Activated CD4-positive, alpha-beta T cell treated with anti-CD3 and anti-CD28 coated beads, Interleukin-2, amount 10 ng/mL, durations not matched to agents 24 days and 14 days (primary cell): Measurements from ENCODE around the gene DMRT1. TPM values are rescaled to one million over a fixed set of nuclear protein-coding genes. Genes with fewer than 3 reads are reported as not detected.

Experiments
- DNase-seq: peaks from one replicate; pipeline ENCODE4 v3.0.0; 2022
- H3K27ac Mint-ChIP-seq: one replicate; pipeline ENCODE4 v1.8.0; 2022; ENCODE audit warnings: mild to moderate bottlenecking, mixed read lengths
- H3K27me3 Mint-ChIP-seq: one replicate; pipeline ENCODE4 v1.8.0; 2022; ENCODE audit warnings: mixed read lengths
- H3K36me3 Mint-ChIP-seq: one replicate; pipeline ENCODE4 v1.8.0; 2022; ENCODE audit warnings: low read depth, mild to moderate bottlenecking, mixed read lengths
- H3K4me1 Mint-ChIP-seq: one replicate; pipeline ENCODE4 v1.8.0; 2021; ENCODE audit warnings: mixed read lengths
- H3K4me3 Mint-ChIP-seq: one replicate; pipeline ENCODE4 v1.8.0; 2022; ENCODE audit warnings: mild to moderate bottlenecking, moderate library complexity, mixed read lengths
- H3K9me3 Mint-ChIP-seq: one replicate; pipeline ENCODE4 v1.8.0; 2021; ENCODE audit warnings: mixed read lengths
- intact Hi-C: fragments of 100-400 bp; cut with micrococcal nuclease; formaldehyde crosslinking; loops from one replicate; pipeline ENCODE4 v1.15.1; 2023
- total RNA-seq: library from RNA; stranded (reverse); gene quantifications from 2 replicates; pipeline ENCODE4 v1.2.3, GENCODE V29; 2022

DMRT1 gene
- total RNA-seq, 1 donor from 2014 or later = not detected

DNA sequence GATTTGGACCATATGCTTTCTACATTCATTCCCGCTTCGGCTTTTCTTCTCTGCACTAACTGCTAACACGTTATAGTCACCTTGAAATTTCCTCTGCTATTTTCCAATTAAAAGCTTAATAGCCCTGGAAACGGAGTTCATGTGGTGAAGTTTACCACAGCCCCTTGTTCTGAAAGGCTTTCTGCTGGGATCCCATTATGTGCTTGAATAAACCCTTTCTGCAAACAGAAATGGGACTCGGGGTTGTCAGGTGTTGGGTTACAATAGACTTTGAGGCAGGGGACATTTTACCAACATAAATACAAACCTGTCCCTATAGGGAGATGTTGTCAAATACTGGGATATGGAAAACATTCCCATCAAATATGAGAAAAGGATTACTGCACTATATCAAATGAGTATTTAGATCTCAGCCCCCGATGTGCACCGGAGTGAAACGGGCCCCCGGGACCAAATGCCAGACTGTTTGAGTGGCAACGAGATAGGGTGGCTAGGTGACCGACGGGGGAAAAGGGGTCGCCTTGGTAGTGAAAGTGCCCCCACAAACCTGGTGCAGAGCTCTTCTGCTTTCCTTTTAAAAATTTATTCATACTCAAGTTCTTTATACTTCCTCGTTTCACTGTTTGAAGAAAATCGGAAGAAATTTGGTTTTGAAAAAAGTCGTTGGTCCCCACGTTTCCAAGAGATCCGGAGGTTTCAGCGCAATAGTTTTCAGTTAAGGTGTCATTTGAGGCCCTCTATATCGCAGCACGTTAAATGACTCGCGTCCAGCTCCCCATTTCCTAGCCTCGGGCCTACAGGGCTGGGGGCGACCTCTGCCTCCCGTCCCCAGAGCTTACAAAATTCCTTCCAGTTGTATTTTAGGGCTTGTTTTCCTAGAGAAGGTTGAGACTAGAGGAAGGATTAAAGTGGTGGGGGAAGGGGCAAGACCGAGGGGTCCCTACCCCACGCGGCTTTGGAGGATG is 132.8 kb downstream of the DMRT1 start:
- DNase-seq = no peak
- Mint-ChIP-seq H3K4me1 (peaks cover 3% of the 10 kb centered on the region), H3K9me3 (peaks cover 8% of the 10 kb centered on the region), H3K36me3 (peaks cover 4% of the 10 kb centered on the region), H3K27ac (no peak overlapping the region), H3K4me3 (no peak overlapping the region), H3K27me3 (peaks cover 76% of the 10 kb centered on the region)
- intact Hi-C loops = loop anchor here (1.0 kb wide), 1 partner anchor 74 kb away; no protein-coding TSS in a partner anchor

DNA sequence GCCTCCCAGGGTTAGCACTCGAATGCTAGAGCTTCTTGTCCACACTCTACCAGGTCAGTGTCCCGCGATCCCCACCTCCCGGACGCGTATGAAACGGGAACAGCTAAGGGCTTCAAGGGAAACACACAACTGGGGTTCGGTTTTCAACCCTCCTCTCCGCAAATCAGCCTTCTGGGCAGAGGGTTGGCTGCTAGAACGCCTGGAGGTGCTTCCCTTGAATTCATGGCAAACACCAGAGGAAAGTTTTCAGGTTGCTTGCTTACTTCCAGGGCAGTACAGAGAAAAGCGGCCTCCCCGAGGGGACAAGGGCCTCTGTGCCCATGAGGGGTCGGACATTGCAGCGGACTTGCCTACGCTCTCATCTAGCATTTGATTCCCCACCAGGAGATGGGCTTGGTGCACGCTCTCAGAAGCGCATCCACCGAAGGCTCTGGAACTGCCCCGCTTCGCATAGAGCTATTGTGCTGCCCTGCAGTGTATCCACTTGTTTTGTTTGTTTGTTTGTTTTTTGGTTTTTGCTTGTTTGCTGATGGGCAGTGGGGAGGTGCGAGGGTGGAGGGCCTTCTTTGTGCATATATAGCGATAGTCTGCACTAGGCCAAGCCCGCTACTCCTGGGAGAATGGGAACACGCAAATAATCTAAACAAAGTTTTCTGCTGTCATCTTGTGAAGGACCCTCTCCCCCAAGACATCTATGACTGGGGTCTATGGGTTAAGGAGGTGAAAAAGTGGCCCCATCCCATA is 133.7 kb downstream of the DMRT1 start:
- DNase-seq = no peak
- peaks cover 10% of the 10 kb centered on the region for H3K9me3 Mint-ChIP-seq
- intact Hi-C loops = loop anchor here (1.0 kb wide), 1 partner anchor 73 kb away; no protein-coding TSS in a partner anchor
- H3K4me3 Mint-ChIP-seq = no peak overlapping the region
- peak overlapping the region; percentile 11 for H3K27ac Mint-ChIP-seq
- peaks cover 3% of the 10 kb centered on the region for H3K4me1 Mint-ChIP-seq
- H3K36me3 Mint-ChIP-seq = peaks cover 3% of the 10 kb centered on the region
- H3K27me3 Mint-ChIP-seq = peaks cover 79% of the 10 kb centered on the region

DNA sequence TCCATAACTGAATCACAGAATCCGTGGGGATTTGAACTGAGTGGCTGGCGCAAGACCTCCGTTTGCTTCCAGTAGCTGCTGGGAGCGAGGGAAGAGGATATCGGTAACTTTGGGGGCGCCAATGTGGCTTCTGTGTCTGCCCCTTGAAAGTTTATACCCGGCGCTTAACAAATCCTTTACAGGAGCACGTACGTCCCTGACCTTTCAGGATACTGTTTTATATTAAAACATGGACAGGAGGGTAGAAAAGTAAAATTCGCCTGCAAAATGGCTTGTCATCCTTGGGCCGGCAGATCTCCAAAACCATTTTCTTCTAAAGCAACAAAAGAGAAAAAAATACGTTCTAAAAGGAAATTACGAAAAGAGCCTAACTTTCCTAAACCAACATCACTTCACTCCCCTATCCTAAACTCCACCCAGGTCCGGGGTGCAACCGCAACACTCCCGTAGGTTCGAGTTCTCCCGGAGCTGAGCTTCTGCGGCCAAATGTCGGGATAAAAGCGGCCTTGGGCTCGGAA is 134.3 kb downstream of the DMRT1 start:
- H3K27ac Mint-ChIP-seq = peak overlapping the region; percentile 71
- intact Hi-C loops = no loop called here

DNA sequence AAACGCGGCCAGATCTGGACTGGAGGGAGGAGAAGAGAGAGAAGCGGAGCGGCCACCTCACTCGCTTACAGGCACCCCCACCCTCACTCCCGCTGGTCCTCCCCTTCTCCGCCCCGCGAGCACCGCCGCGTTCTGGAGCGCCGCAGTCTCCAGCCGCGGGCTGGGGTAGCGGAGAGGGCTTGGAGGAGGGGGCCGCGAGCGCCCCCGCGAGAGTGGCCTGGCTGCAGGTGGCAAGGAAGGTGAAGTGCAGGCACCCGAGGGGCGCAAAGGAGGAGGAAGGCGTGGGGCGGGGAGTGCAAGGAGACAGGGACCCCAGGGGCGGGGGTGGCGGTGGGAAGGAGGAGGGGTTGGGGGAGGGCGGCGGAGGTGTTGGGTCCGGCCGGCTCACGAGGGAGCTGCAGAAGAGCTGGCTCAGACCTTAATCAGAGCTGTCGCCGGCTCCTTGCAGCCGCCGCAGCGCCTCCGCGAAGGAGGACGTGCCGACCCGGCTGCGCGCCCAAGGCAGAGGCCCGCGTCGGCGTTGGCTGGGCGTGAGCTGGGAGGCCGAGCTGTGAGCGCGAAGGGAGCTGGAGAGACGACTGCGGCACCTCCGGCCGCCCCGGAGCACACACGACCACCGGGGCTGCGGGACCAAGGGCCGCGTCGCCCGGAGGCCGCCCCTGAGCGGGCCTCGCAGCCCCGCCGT is 134.9 kb downstream of the DMRT1 start, which contains the start of gene DMRT3:
Gene DMRT3, plus strand, starts transcription at position 398 of the 685 bp plus-strand sequence. CDS start 347 bp downstream, outside the sequence.
- H3K36me3 Mint-ChIP-seq = no peaks in the 10 kb centered on the region
- H3K27ac Mint-ChIP-seq = peak within 1 kb of the TSS; percentile 71
- H3K4me3 Mint-ChIP-seq = no peak within 1 kb of the TSS
- H3K9me3 Mint-ChIP-seq = peaks cover 6% of the 10 kb centered on the region
- peaks cover 82% of the 10 kb centered on the region for H3K27me3 Mint-ChIP-seq
- intact Hi-C loops = no loop called here
- peaks cover 3% of the 10 kb centered on the region for H3K4me1 Mint-ChIP-seq
- DNase-seq = no peak

More for the DNA sequence above, 134.3 kb downstream of the DMRT1 start:
- H3K9me3 Mint-ChIP-seq = peaks cover 6% of the 10 kb centered on the region
- H3K36me3 Mint-ChIP-seq = no peaks in the 10 kb centered on the region
- no peak overlapping the region for H3K4me3 Mint-ChIP-seq
- H3K4me1 Mint-ChIP-seq = peaks cover 3% of the 10 kb centered on the region
- peaks cover 80% of the 10 kb centered on the region for H3K27me3 Mint-ChIP-seq
- no peak for DNase-seq

DNA sequence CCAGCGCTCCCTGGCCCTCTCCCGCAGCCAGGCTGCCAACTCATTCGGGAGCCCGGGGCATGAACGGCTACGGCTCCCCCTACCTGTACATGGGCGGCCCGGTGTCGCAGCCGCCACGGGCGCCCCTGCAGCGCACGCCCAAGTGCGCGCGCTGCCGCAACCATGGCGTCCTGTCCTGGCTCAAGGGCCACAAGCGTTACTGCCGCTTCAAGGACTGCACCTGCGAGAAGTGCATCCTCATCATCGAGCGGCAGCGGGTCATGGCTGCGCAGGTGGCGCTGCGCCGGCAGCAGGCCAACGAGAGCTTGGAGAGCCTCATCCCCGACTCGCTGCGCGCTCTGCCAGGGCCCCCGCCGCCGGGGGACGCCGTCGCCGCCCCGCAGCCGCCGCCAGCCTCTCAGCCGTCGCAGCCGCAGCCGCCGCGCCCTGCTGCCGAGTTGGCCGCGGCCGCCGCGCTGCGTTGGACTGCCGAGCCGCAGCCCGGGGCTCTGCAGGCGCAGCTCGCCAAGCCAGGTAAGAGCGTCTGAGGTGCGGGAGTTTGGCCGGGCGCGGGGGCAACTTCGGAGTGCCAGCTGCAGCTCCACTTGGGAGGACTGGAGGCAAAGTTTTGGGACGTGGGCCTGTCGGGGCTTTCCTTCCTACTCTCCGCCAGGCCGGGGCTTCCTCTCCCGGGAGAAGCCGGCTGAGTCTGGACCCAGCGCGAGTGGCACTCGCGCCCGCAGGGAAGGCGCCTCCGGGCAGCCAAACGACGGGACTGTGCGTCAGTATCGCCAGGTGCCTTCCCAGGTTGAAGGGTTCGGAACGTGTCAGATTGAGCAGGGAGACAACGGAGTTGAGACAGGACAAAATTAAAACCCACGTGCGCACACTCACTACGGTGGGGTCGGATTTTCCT is 135.7 kb downstream of the DMRT1 start:
- H3K27me3 Mint-ChIP-seq = peaks cover 88% of the 10 kb centered on the region
- no peak overlapping the region for H3K27ac Mint-ChIP-seq
- intact Hi-C loops = no loop called here
- no peak overlapping the region for H3K4me3 Mint-ChIP-seq
- H3K9me3 Mint-ChIP-seq = peaks cover 6% of the 10 kb centered on the region
- DNase-seq = no peak
- H3K36me3 Mint-ChIP-seq = no peaks in the 10 kb centered on the region
- H3K4me1 Mint-ChIP-seq = peaks cover 3% of the 10 kb centered on the region

DNA sequence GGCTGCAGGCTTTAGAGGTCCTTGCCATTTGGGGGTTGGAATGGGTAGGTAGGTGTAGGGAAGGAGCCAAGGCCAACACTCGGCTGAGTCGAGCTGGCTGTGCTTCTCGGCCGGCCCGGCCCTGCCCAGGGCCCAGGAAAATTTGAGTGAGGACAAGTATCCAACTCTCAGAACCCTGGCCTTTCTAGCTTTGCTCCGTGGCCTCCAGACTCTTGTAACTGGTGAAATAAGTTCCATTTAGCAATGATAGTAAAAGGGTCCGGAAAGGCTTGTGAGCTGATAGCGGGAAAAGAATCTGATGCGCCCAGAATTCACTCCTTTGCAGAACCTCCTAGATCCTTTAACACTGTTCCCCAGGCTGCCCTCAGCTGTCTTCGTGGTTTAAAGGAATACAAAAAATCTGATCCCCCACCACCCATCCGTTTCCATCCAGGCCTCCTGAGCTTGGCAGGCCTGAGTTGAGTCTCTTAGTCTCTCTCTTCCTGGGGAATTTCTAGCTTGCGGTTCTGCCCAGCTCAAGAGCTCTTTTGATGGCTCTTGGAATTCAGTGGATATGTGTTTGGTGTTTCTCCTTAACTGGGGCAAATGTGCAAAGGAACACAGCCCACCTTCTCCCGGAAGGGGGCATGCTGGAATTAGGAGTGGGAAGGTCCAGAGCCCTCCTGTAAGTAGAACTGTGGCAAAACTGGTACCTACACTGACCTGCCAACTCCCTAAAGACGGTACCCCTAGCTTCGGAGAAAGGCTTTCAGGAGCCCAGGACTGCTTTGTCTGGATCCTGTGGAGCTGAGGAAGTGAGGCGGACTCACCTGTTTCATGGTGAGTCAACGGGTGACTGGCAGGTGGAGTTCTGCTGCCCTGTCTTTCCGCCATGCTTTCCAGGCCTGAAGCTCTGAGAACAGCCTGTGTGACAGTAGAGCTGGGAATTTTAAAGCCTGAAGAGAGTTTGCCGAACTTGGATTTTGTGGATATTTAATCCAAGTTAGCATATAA is 136.6 kb downstream of the DMRT1 start:
- Mint-ChIP-seq H3K4me3 (no peak overlapping the region), H3K36me3 (no peaks in the 10 kb centered on the region), H3K27me3 (peaks cover 89% of the 10 kb centered on the region), H3K27ac (peak overlapping the region; percentile 72), H3K4me1 (peaks cover 2% of the 10 kb centered on the region), H3K9me3 (peaks cover 6% of the 10 kb centered on the region)
- intact Hi-C loops = no loop called here
- DNase-seq = no peak

DNA sequence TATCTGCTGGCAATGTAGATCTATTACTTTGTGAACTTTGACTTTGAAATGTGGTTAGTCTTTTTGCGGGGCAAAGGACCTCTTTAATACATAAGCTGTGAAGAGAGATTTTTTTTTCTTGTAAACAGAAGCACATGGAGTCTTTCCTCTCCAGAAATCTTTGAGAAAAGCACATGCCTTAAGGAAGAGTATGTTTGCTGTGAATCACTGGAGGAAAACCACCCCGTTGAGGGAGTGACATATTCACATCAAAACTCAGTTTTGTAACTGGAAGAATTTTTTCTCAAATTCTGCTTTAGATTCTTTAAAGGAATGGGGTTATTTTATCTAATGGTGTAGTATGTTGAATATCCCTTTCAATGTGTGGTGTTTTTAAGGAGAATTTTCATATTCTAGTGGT is 138.5 kb downstream of the DMRT1 start:
- intact Hi-C loops = no loop called here
- Mint-ChIP-seq H3K27me3 (peaks cover 81% of the 10 kb centered on the region), H3K4me1 (no peaks in the 10 kb centered on the region), H3K36me3 (no peaks in the 10 kb centered on the region), H3K4me3 (no peak overlapping the region), H3K27ac (no peak overlapping the region), H3K9me3 (peaks cover 6% of the 10 kb centered on the region)
- no peak for DNase-seq

DNA sequence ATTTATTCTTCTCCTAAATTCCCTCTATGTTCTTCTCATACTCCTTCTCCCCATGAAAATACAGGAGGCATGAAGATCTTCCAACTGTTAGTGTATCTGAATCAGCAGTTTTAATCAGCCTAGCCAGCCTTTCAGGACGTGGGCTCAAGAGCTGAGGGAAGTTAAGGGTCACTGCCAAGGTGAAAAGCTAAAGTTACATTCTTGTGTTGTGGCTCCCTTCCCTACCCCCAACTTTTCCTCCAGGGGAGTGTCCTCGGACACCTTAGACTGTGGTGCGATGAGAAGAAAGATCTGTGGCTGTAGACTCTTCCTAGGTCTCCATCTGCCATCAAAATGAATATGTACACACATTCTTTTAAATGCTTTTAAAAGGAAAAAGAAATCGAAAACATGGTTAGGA is 139.1 kb downstream of the DMRT1 start:
- no peak overlapping the region for H3K4me3 Mint-ChIP-seq
- no peaks in the 10 kb centered on the region for H3K4me1 Mint-ChIP-seq
- H3K36me3 Mint-ChIP-seq = no peaks in the 10 kb centered on the region
- H3K9me3 Mint-ChIP-seq = peaks cover 3% of the 10 kb centered on the region
- DNase-seq = no peak
- no peak overlapping the region for H3K27ac Mint-ChIP-seq
- peaks cover 77% of the 10 kb centered on the region for H3K27me3 Mint-ChIP-seq
- intact Hi-C loops = no loop called here

DNA sequence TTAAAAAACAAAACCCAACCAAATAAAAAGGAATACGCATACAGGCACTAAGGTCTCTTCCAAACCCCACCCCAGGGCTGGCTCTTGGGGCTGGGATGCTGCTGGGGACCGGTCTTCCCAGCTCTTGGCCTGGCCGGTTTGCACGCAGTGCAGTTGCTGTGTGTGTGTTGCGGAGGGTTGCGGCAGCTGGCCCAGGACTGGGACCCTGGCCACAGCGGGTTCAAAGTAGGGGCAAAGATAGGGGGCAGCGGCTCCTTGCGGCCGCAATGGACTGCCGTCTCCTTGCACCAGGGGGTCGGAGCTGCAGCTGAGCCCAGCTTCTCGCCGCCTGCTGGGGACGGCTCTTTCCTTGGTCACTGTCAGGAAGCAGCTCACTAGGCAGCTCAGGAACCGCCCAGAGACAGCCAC is 140.0 kb downstream of the DMRT1 start:
- Mint-ChIP-seq H3K4me1 (no peaks in the 10 kb centered on the region), H3K4me3 (no peak overlapping the region), H3K27ac (no peak overlapping the region), H3K9me3 (peaks cover 3% of the 10 kb centered on the region), H3K36me3 (no peaks in the 10 kb centered on the region), H3K27me3 (peaks cover 75% of the 10 kb centered on the region)
- intact Hi-C loops = no loop called here
- DNase-seq = no peak

DNA sequence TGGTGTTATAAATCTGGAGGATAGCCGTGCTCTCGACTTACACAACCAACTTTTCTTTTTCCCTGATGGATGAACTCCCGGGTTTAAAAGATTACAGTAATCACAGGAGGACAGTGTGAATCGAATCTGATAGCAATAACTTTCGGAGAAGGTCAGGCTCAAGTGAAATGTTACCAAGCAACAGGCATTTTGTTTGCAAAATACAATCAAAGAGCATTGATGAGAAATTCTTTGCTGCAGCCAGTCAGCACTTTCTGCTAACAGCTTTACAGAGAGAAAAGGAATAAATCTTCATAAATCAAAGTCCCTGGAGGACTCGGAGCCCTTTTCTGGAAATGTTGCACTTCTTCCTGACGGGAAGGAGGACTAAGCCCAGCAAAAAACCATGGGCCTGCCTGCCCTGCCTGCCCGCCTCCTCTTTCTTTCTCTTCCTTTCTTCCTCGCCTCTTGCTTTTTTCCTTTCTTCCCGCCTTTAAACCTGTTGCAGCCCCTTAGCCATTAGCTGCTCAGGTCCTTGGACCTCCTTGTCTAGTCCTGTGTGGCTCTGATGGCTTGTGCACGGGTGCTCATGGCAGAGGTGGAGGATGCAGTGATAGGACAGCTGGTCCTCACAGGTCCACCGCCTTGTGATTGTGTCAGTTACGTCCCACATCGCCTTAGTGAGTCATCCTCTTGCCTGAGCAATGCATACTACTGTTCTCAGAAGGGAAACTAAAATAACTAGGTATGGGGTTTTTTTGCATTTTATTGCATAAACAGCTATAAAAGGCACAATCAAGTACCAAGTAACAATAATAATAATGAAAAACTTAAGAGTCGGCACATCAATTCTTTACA is 141.1 kb downstream of the DMRT1 start:
- H3K9me3 Mint-ChIP-seq = peaks cover 3% of the 10 kb centered on the region
- DNase-seq = no peak
- H3K4me1 Mint-ChIP-seq = no peaks in the 10 kb centered on the region
- no peak overlapping the region for H3K4me3 Mint-ChIP-seq
- peaks cover 79% of the 10 kb centered on the region for H3K27me3 Mint-ChIP-seq
- intact Hi-C loops = no loop called here
- no peaks in the 10 kb centered on the region for H3K36me3 Mint-ChIP-seq
- no peak overlapping the region for H3K27ac Mint-ChIP-seq

DNA sequence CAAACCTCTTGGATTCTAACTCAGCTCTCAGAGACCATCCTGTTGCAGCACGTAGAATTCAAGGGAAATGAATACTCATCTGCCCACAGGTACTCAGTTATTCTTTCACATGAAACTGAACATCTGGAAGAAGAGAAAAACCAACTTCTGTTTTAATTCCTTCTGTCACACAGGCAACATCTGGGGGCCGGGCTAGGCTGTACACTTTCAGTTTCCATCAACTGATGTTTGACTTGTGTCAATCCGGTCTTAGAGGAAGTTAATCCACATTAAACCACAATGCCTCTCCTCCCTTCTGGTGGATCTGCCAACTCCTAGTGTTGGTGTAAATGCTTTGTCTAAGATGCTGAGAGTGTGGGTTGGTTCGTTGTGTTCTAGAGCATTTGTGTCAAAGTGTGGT is 152.5 kb downstream of the DMRT1 start:
- intact Hi-C loops = no loop called here

More for the DNA sequence above, 152.5 kb downstream of the DMRT1 start:
- peaks cover 5% of the 10 kb centered on the region for H3K4me1 Mint-ChIP-seq
- H3K9me3 Mint-ChIP-seq = no peaks in the 10 kb centered on the region
- DNase-seq = peak; percentile 63
- H3K36me3 Mint-ChIP-seq = no peaks in the 10 kb centered on the region
- peaks cover 10% of the 10 kb centered on the region for H3K27me3 Mint-ChIP-seq
- no peak overlapping the region for H3K4me3 Mint-ChIP-seq
- no peak overlapping the region for H3K27ac Mint-ChIP-seq
